A204.1 (cell line): ENCODE data around the gene PNKD.

Experiments
- FAIRE-seq: peaks from 2 replicates; lab custom pipeline; 2012; peaks lifted over from hg19 to GRCh38; lab: Jason Lieb, UNC

Gene PNKD

GRCh38 chr2:218344755-218345417, 74.6 kb downstream of the PNKD start:
- FAIRE-seq: no peak

- FAIRE-seq: no peak
Measured at GRCh38 chr2:218345491-218346236, 75.3 kb downstream of the PNKD start.

GRCh38 chr2:218347172-218347571, 76.9 kb downstream of the PNKD start:
- FAIRE-seq: no peak

GRCh38 chr2:218354045-218354444, 83.7 kb downstream of the PNKD start:
- FAIRE-seq: no peak

GRCh38 chr2:218354850-218355443, 84.6 kb downstream of the PNKD start:
- FAIRE-seq: no peak

GRCh38 chr2:218357236-218358177, 87.2 kb downstream of the PNKD start:
- FAIRE-seq: no peak

GRCh38 chr2:218360453-218360852, 90.1 kb downstream of the PNKD start:
- no peak for FAIRE-seq

- FAIRE-seq: no peak
Measured at GRCh38 chr2:218362606-218363005, 92.3 kb downstream of the PNKD start.

- FAIRE-seq: no peak
Measured at GRCh38 chr2:218363736-218364135, 93.4 kb downstream of the PNKD start.

- no peak for FAIRE-seq
Measured at GRCh38 chr2:218364196-218364595, 93.9 kb downstream of the PNKD start.

- no peak for FAIRE-seq
Measured at GRCh38 chr2:218366621-218367414, 96.5 kb downstream of the PNKD start.

GRCh38 chr2:218367415-218368149, 97.3 kb downstream of the PNKD start:
- FAIRE-seq: no peak

- no peak for FAIRE-seq
Measured at GRCh38 chr2:218368150-218368528, 97.8 kb downstream of the PNKD start.

GRCh38 chr2:218368621-218369153, 98.4 kb downstream of the PNKD start:
- FAIRE-seq: no peak

- no peak for FAIRE-seq
Measured at GRCh38 chr2:218369330-218369729, 99.0 kb downstream of the PNKD start.

GRCh38 chr2:218370410-218371063, 100.2 kb downstream of the PNKD start:
- FAIRE-seq: no peak

- FAIRE-seq: no peak
Measured at GRCh38 chr2:218371983-218372350, 101.6 kb downstream of the PNKD start.

GRCh38 chr2:218374795-218375194, 104.5 kb downstream of the PNKD start:
- no peak for FAIRE-seq

- no peak for FAIRE-seq
Measured at GRCh38 chr2:218375212-218375611, 104.9 kb downstream of the PNKD start.

- no peak for FAIRE-seq
Measured at GRCh38 chr2:218378053-218378452, 107.7 kb downstream of the PNKD start.
